Endothelial cell (in vitro differentiated cells): Measurements from ENCODE around the gene LGR6. TPM values are rescaled to one million over a fixed set of nuclear protein-coding genes. Genes with fewer than 3 reads are reported as not detected.

Experiments used
- DNase-seq: peaks from one replicate; pipeline ENCODE4 v3.0.0; 2021; ENCODE audit warnings: low spot score
- H3K27ac Mint-ChIP-seq: one replicate; pipeline ENCODE4 v1.8.0; 2021; ENCODE audit warnings: mixed read lengths, inconsistent platforms; ENCODE audit not compliant: unreplicated experiment
- H3K27me3 Mint-ChIP-seq: one replicate; pipeline ENCODE4 v1.8.0; 2021; ENCODE audit warnings: mild to moderate bottlenecking, moderate library complexity, mixed read lengths, inconsistent platforms; ENCODE audit not compliant: unreplicated experiment
- H3K36me3 Mint-ChIP-seq: one replicate; pipeline ENCODE4 v1.8.0; 2021; ENCODE audit warnings: mild to moderate bottlenecking, low read depth, mixed read lengths, inconsistent platforms; ENCODE audit not compliant: unreplicated experiment
- H3K4me1 Mint-ChIP-seq: one replicate; pipeline ENCODE4 v1.8.0; 2021; ENCODE audit warnings: mild to moderate bottlenecking, mixed read lengths, inconsistent platforms; ENCODE audit not compliant: unreplicated experiment
- H3K4me3 Mint-ChIP-seq: one replicate; pipeline ENCODE4 v1.8.0; 2021; ENCODE audit warnings: mild to moderate bottlenecking, mixed read lengths, inconsistent platforms; ENCODE audit not compliant: unreplicated experiment
- H3K9me3 Mint-ChIP-seq: one replicate; pipeline ENCODE4 v1.8.0; 2021; ENCODE audit warnings: mixed read lengths, inconsistent platforms; ENCODE audit not compliant: unreplicated experiment
- CTCF ChIP-seq: fragments of 200-600 bp; sonication (generic); IDR thresholded peaks from one replicate; pipeline ENCODE4 v1.5.0; 2021; ENCODE audit warnings: antibody characterized with exemption; ENCODE audit not compliant: unreplicated experiment
- total RNA-seq: library from RNA; stranded (reverse); fragmentation: NEBNext Ultra II Directional; extraction: Animal tissue kit (Norgen Biotek cat#: 25700); gene quantifications from one replicate; pipeline ENCODE4 v1.2.1, GENCODE V29; 2021; ENCODE audit not compliant: unreplicated experiment

The LGR6 gene
- total RNA-seq, 1 donor from 2014 or later, result 0.23 TPM

GRCh38 chr1:202228484-202229122, 35.0 kb downstream of the LGR6 start:
- Mint-ChIP-seq H3K4me3 (no peak overlapping the region), H3K36me3 (no peaks in the 10 kb centered on the region), H3K4me1 (no peaks in the 10 kb centered on the region), H3K9me3 (no peaks in the 10 kb centered on the region), H3K27ac (no peak overlapping the region), H3K27me3 (peaks cover 10% of the 10 kb centered on the region)
- no peak for TF ChIP-seq CTCF
- DNase-seq, result no peak

GRCh38 chr1:202229376-202229775, 35.8 kb downstream of the LGR6 start:
- H3K4me1 Mint-ChIP-seq, result no peaks in the 10 kb centered on the region
- peaks cover 7% of the 10 kb centered on the region for H3K27me3 Mint-ChIP-seq
- no peak for TF ChIP-seq CTCF
- H3K9me3 Mint-ChIP-seq, result no peaks in the 10 kb centered on the region
- no peak overlapping the region for H3K27ac Mint-ChIP-seq
- DNase-seq, result no peak
- H3K4me3 Mint-ChIP-seq, result no peak overlapping the region
- no peaks in the 10 kb centered on the region for H3K36me3 Mint-ChIP-seq

GRCh38 chr1:202230061-202230938, 36.7 kb downstream of the LGR6 start:
- Mint-ChIP-seq H3K4me1 (no peaks in the 10 kb centered on the region), H3K27ac (no peak overlapping the region), H3K4me3 (no peak overlapping the region), H3K36me3 (no peaks in the 10 kb centered on the region), H3K9me3 (no peaks in the 10 kb centered on the region), H3K27me3 (peaks cover 5% of the 10 kb centered on the region)
- no peak for TF ChIP-seq CTCF
- no peak for DNase-seq

- Mint-ChIP-seq H3K27me3 (peaks cover 2% of the 10 kb centered on the region), H3K9me3 (no peaks in the 10 kb centered on the region), H3K4me3 (no peak overlapping the region), H3K4me1 (no peaks in the 10 kb centered on the region), H3K27ac (no peak overlapping the region), H3K36me3 (no peaks in the 10 kb centered on the region)
- no peak for TF ChIP-seq CTCF
- DNase-seq, result no peak
Observed at GRCh38 chr1:202230939-202231645, 37.5 kb downstream of the LGR6 start.
